Measurements from ENCODE around the gene ZNF605.
A peak's percentile ranks its signal among the peaks of the same experiment; 100 is the strongest.
"Not testable (repeated sequence)": the region's sequence is repeated elsewhere in the genome, so short reads cannot be mapped to it uniquely, and the experiment has no call there.

Gene ZNF605

GRCh38 chr12:132922676-132923075, 33.4 kb downstream of the ZNF605 start:
- TF ChIP-seq, protein P1, sequence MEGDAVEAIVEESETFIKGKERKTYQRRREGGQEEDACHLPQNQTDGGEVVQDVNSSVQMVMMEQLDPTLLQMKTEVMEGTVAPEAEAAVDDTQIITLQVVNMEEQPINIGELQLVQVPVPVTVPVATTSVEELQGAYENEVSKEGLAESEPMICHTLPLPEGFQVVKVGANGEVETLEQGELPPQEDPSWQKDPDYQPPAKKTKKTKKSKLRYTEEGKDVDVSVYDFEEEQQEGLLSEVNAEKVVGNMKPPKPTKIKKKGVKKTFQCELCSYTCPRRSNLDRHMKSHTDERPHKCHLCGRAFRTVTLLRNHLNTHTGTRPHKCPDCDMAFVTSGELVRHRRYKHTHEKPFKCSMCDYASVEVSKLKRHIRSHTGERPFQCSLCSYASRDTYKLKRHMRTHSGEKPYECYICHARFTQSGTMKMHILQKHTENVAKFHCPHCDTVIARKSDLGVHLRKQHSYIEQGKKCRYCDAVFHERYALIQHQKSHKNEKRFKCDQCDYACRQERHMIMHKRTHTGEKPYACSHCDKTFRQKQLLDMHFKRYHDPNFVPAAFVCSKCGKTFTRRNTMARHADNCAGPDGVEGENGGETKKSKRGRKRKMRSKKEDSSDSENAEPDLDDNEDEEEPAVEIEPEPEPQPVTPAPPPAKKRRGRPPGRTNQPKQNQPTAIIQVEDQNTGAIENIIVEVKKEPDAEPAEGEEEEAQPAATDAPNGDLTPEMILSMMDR (IDR thresholded peaks at IDR 0.05; ENCODE audit: low read depth, low read length): no peak
- no peak for DNase-seq (ENCODE audit: low read depth in 2 of 2)
- H3K4me3 ChIP-seq (replicated peaks in 1 of 2; ENCODE audit: low read depth in 2 of 2, low read length in 2 of 2): no peak overlapping the region

DNA sequence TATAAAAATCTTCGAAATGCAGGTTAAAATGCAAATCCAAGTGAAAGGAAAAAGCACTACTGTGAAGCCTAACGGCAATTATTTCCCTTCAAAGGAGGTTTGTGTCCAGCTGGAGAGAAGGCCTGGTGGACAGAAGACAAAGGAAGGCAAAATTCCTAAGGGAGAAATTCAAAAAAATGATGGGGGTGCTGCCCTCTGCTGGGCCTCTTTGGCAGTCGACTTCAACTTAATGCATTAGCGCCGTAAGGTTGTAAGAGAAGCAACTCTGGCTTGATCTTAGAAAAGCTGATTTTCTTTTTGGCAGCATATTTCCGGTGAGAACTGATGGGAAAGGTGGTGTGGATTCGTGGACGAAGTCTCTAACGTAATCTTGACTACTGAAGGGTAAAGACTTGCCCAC, 34.4 kb downstream of the ZNF605 start:
- no peak for DNase-seq (ENCODE audit: low read depth in 2 of 2)
- TF ChIP-seq, protein P1 (IDR thresholded peaks at IDR 0.05; ENCODE audit: low read depth, low read length): no peak
- H3K4me3 ChIP-seq (replicated peaks in 1 of 2; ENCODE audit: low read depth in 2 of 2, low read length in 2 of 2): no peak overlapping the region

- DNase-seq (ENCODE audit: low read depth in 2 of 2): no peak
- H3K4me3 ChIP-seq (replicated peaks in 1 of 2; ENCODE audit: low read depth in 2 of 2, low read length in 2 of 2): no peak overlapping the region
- TF ChIP-seq, protein P1 (IDR thresholded peaks at IDR 0.05; ENCODE audit: low read depth, low read length): no peak
Observed at GRCh38 chr12:132918680-132919079, 37.4 kb downstream of the ZNF605 start.

DNA sequence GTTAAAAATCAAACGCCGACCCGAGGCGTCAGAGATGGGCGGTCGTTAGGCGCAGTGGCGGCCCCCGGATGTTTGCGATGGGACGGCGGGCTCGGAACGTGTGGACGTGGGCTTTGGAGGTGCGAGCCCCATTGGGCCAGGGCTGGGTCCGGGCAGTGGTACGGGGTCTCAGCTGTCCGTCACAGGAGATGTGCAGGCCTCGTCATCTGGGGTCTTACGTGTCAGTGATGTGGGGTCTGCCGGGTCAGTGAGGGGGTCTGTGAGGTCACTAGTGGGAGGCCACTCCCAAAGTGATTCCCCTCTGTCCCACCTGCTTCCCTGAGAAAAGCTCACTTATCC, 47.1 kb downstream of the ZNF605 start:
- peak overlapping the region; percentile 77 for H3K4me3 ChIP-seq (replicated peaks in 1 of 2; ENCODE audit: low read depth in 2 of 2, low read length in 2 of 2)
- TF ChIP-seq, protein P1 (IDR thresholded peaks at IDR 0.05; ENCODE audit: low read depth, low read length): no peak
- no peak for DNase-seq (ENCODE audit: low read depth in 2 of 2)

DNA sequence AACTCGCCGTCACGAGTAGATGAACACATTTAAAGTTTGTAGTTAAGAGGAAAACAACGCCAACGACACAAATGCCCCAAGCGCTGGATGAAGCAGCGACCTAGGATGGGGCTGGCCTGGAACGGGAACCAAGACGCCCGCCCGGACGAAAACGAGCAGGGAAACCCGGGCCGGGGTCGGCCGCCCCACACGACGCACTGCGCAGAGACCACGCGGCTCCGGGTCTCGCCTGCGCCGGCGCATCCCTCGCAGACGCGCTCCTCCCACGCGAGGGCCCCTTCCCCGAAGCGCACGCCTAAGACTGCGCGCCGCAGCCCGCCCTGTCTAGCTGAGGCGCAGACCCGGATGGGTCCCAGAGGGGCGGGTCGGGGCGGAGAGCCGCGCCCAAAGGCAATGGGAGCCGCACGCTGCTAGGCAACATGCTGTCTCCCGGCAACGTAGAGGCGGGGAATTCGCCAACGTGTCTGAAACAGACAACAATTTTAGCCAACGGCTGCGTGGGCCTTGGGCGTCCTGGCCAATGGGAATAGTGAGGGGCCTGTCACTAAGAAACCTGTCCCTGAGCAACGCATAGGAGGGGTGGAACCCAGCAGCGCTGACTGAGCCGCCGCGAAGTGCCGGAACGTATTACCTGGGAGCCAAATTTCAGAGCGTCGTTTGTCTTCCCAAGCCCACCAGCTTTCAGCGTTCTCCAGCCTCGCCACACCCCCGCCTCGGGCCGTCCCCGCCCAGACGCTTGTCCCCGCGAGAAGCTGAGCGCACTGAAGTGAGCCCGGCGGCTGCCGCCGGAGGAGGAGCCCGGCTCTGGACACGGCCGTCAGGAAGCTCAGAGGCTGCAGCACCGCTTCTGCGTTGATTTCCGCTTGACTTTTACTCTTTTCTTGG, 47.7 kb downstream of the ZNF605 start:
- TF ChIP-seq, protein P1 (IDR thresholded peaks at IDR 0.05; ENCODE audit: low read depth, low read length): no peak
- peak overlapping the region; percentile 77 for H3K4me3 ChIP-seq (replicated peaks in 1 of 2; ENCODE audit: low read depth in 2 of 2, low read length in 2 of 2)
- DNase-seq (ENCODE audit: low read depth in 2 of 2): peak; percentile 98 to 99

GRCh38 chr12:132907789-132908144, 48.3 kb downstream of the ZNF605 start:
- H3K4me3 ChIP-seq (replicated peaks in 1 of 2; ENCODE audit: low read depth in 2 of 2, low read length in 2 of 2): peak overlapping the region; percentile 77
- DNase-seq (ENCODE audit: low read depth in 2 of 2): not testable (repeated sequence)

GRCh38 chr12:132907216-132907615, 48.9 kb downstream of the ZNF605 start:
- H3K4me3 ChIP-seq (replicated peaks in 1 of 2; ENCODE audit: low read depth in 2 of 2, low read length in 2 of 2): no peak overlapping the region
- TF ChIP-seq, protein P1 (IDR thresholded peaks at IDR 0.05; ENCODE audit: low read depth, low read length): no peak
- no peak for DNase-seq (ENCODE audit: low read depth in 2 of 2)

Measured in cardiac fibroblast (primary cell).